ENCODE data around the gene UGGT2. TPM values are rescaled to one million over a fixed set of nuclear protein-coding genes. Genes with fewer than 3 reads are reported as not detected.

UGGT2 gene
- total RNA-seq, 2 experiments from 2014 or later, result 1.8 TPM; not detected in 1

DNA sequence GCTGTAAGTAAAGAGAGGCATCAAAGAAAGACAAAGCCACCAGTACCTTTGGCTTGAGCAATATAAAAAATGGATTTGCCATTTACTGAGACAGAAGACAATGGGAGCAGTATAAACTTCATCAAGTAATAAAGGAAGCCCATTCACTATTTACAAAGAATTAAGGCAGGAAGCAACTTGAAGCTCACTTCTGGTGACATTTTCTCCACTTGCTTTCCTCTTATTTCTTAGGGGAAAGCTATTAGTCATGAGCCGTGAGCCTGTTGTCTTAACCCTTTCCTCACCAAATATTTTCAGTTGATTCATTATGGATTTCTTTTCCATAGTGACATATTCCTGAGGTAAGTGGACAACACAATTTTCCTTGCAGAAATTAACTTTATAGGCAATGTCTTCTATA, 219.5 kb downstream of the UGGT2 start:
- Histone ChIP-seq H4K20me1 (ENCODE audit: insufficient read depth, low read length) (no peaks in the 10 kb centered on the region), H3K9me3 (ENCODE audit: low read length) (no peaks in the 10 kb centered on the region), H3K4me3 (ENCODE audit: low read depth, low read length, poor library complexity, severe bottlenecking) (no peak overlapping the region), H3K36me3 (ENCODE audit: insufficient read depth, low read length) (no peaks in the 10 kb centered on the region), H3K4me2 (ENCODE audit: low read length) (no peak overlapping the region), H3K27ac (ENCODE audit: low read depth, low read length, poor library complexity, severe bottlenecking) (no peak overlapping the region), H2AFZ (ENCODE audit: low read length) (no peak overlapping the region), H3K9me2 (ENCODE audit: insufficient read depth, low read length) (no peaks in the 10 kb centered on the region), H3K79me2 (ENCODE audit: insufficient read depth, low read depth, low read length) (no peaks in the 10 kb centered on the region), H3K4me1 (ENCODE audit: insufficient read depth, low read length, poor library complexity, severe bottlenecking) (no peaks in the 10 kb centered on the region)
- DNase-seq (ENCODE audit: low spot score), result no peak
- no TSS peak for BruUV-seq (replicated peaks)
- TF ChIP-seq EZH2phosphoT487 (IDR thresholded peaks at IDR 0.05; ENCODE audit: borderline replicate concordance, low read depth, low read length), result no peak
- TF ChIP-seq, protein P1, sequence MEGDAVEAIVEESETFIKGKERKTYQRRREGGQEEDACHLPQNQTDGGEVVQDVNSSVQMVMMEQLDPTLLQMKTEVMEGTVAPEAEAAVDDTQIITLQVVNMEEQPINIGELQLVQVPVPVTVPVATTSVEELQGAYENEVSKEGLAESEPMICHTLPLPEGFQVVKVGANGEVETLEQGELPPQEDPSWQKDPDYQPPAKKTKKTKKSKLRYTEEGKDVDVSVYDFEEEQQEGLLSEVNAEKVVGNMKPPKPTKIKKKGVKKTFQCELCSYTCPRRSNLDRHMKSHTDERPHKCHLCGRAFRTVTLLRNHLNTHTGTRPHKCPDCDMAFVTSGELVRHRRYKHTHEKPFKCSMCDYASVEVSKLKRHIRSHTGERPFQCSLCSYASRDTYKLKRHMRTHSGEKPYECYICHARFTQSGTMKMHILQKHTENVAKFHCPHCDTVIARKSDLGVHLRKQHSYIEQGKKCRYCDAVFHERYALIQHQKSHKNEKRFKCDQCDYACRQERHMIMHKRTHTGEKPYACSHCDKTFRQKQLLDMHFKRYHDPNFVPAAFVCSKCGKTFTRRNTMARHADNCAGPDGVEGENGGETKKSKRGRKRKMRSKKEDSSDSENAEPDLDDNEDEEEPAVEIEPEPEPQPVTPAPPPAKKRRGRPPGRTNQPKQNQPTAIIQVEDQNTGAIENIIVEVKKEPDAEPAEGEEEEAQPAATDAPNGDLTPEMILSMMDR (conservative IDR thresholded peaks at IDR 0.05; ENCODE audit: low read length), result no peak
- intact Hi-C loops (cut with micrococcal nuclease; ENCODE audit: unreplicated experiment), result loop anchor here (1.0 to 2.0 kb wide), 2 partner anchors 209 to 297 kb away; no protein-coding TSS in a partner anchor
- CTCF ChIA-PET (ENCODE audit: unreplicated experiment), result interaction anchor here (0.9 kb wide), 1 partner anchor 297 kb away, joined by 4 read pairs; no protein-coding TSS in a partner anchor
- POLR2A ChIA-PET, result interaction anchor here (0.5 to 1.1 kb wide), 2 partner anchors 210 to 297 kb away, joined by 3 to 4 read pairs; no protein-coding TSS in a partner anchor

DNA sequence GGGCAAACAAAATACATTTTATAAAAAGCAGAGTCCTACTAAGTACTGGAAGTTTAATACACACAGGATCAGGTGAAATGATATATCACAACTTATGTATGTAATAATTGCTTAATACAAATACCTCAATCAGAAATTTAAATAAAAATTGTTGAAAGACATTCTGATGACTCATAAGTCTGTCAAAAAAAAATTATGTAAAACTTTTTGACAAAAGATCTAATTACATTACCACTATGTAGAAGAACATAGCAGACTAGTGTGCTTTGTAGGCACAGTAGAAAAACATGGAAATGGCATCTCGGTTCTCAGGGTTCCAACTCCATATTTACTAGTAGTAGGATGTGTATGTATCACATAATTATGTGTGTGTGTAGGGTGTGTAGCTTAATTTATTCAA, 220.1 kb downstream of the UGGT2 start:
- no TSS peak for BruUV-seq (replicated peaks)
- POLR2A ChIA-PET, result no interaction called here
- no peaks in the 10 kb centered on the region for H3K79me2 ChIP-seq (ENCODE audit: insufficient read depth, low read depth, low read length)
- H2AFZ ChIP-seq (ENCODE audit: low read length), result no peak overlapping the region
- no peak for DNase-seq (ENCODE audit: low spot score)
- no peak overlapping the region for H3K4me2 ChIP-seq (ENCODE audit: low read length)
- CTCF ChIA-PET (ENCODE audit: unreplicated experiment), result interaction anchor here (0.9 kb wide), 1 partner anchor 296 kb away, joined by 4 read pairs; no protein-coding TSS in a partner anchor
- intact Hi-C loops (cut with micrococcal nuclease; ENCODE audit: unreplicated experiment), result no loop called here
- no peaks in the 10 kb centered on the region for H3K9me3 ChIP-seq (ENCODE audit: low read length)
- H3K36me3 ChIP-seq (ENCODE audit: insufficient read depth, low read length), result no peaks in the 10 kb centered on the region
- no peaks in the 10 kb centered on the region for H3K4me1 ChIP-seq (ENCODE audit: insufficient read depth, low read length, poor library complexity, severe bottlenecking)
- no peak overlapping the region for H3K4me3 ChIP-seq (ENCODE audit: low read depth, low read length, poor library complexity, severe bottlenecking)
- H3K9me2 ChIP-seq (ENCODE audit: insufficient read depth, low read length), result no peaks in the 10 kb centered on the region
- no peak for TF ChIP-seq EZH2phosphoT487 (IDR thresholded peaks at IDR 0.05; ENCODE audit: borderline replicate concordance, low read depth, low read length)
- TF ChIP-seq, protein P1 (conservative IDR thresholded peaks at IDR 0.05; ENCODE audit: low read length), result no peak
- H3K27ac ChIP-seq (ENCODE audit: low read depth, low read length, poor library complexity, severe bottlenecking), result no peak overlapping the region
- H4K20me1 ChIP-seq (ENCODE audit: insufficient read depth, low read length), result no peaks in the 10 kb centered on the region

DNA sequence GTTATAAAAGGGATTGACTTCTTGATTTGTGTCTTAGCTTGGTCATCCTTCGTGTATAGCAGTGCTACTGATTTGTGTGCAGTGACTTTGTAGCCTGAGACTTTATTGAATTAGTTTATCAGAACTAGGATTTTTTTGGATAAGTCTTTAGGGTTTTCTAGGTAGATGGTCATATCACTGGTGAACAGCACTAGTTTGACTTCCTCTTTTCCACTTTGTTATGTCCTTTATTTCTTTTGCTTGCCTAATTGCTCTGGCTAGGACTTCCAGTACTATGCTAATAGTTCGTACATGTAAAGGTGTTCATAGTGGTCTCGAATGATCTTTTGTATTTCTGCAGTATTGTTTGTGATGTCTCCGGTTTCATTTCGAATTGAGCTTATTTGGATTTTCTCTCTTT, 230.9 kb downstream of the UGGT2 start:
- intact Hi-C loops (cut with micrococcal nuclease; ENCODE audit: unreplicated experiment), result no loop called here
- TF ChIP-seq, protein P1 (conservative IDR thresholded peaks at IDR 0.05; ENCODE audit: low read length), result no peak
- TF ChIP-seq EZH2phosphoT487 (IDR thresholded peaks at IDR 0.05; ENCODE audit: borderline replicate concordance, low read depth, low read length), result no peak
- no peaks in the 10 kb centered on the region for H3K9me2 ChIP-seq (ENCODE audit: insufficient read depth, low read length)
- no peak for DNase-seq (ENCODE audit: low spot score)
- H3K36me3 ChIP-seq (ENCODE audit: insufficient read depth, low read length), result no peaks in the 10 kb centered on the region
- H3K4me3 ChIP-seq (ENCODE audit: low read depth, low read length, poor library complexity, severe bottlenecking), result no peak overlapping the region
- H2AFZ ChIP-seq (ENCODE audit: low read length), result no peak overlapping the region
- BruUV-seq (replicated peaks), result no TSS peak
- no peaks in the 10 kb centered on the region for H3K9me3 ChIP-seq (ENCODE audit: low read length)
- no peak overlapping the region for H3K27ac ChIP-seq (ENCODE audit: low read depth, low read length, poor library complexity, severe bottlenecking)
- H4K20me1 ChIP-seq (ENCODE audit: insufficient read depth, low read length), result no peaks in the 10 kb centered on the region
- POLR2A ChIA-PET, result interaction anchor here (1.2 kb wide), 1 partner anchor 22 kb away, joined by 3 read pairs; no protein-coding TSS in a partner anchor
- H3K79me2 ChIP-seq (ENCODE audit: insufficient read depth, low read depth, low read length), result no peaks in the 10 kb centered on the region
- H3K4me2 ChIP-seq (ENCODE audit: low read length), result no peak overlapping the region
- CTCF ChIA-PET (ENCODE audit: unreplicated experiment), result no interaction called here
- H3K4me1 ChIP-seq (ENCODE audit: insufficient read depth, low read length, poor library complexity, severe bottlenecking), result no peaks in the 10 kb centered on the region

Data from OCI-LY7 (cell line).